ENCODE measurements around the gene SPDYE16. TPM values are rescaled to one million over a fixed set of nuclear protein-coding genes. Genes with fewer than 3 reads are reported as not detected.
"Not testable (repeated sequence)": the region's sequence is repeated elsewhere in the genome, so short reads cannot be mapped to it uniquely, and the experiment has no call there.

The SPDYE16 gene
- total RNA-seq, 1 donor from 2014 or later: not detected

- no peak for TF ChIP-seq CTCF (conservative IDR thresholded peaks at IDR 0.05; ENCODE audit: low read depth, low read length)
- H3K4me3 ChIP-seq (ENCODE audit: low read depth, low read length): no peak overlapping the region
- DNase-seq (ENCODE audit: low read depth): no peak
These were observed 37.7 kb downstream of the SPDYE16 start for GRCh38 chr7:76505168-76506080.

- DNase-seq (ENCODE audit: low read depth); H3K4me3 ChIP-seq (ENCODE audit: low read depth, low read length): not testable (repeated sequence)
These were observed 38.5 kb downstream of the SPDYE16 start for GRCh38 chr7:76504351-76505167.

- H3K4me3 ChIP-seq (ENCODE audit: low read depth, low read length); DNase-seq (ENCODE audit: low read depth): not testable (repeated sequence)
These were observed 39.9 kb downstream of the SPDYE16 start for GRCh38 chr7:76503244-76503643.

- not testable (repeated sequence) for H3K4me3 ChIP-seq (ENCODE audit: low read depth, low read length); DNase-seq (ENCODE audit: low read depth)
These were observed 40.3 kb downstream of the SPDYE16 start for GRCh38 chr7:76502836-76503235.

GRCh38 chr7:76502224-76502623 lies 40.9 kb downstream of the SPDYE16 start:
- H3K4me3 ChIP-seq (ENCODE audit: low read depth, low read length); DNase-seq (ENCODE audit: low read depth): not testable (repeated sequence)

GRCh38 chr7:76499924-76500241 lies 43.2 kb downstream of the SPDYE16 start:
- not testable (repeated sequence) for H3K4me3 ChIP-seq (ENCODE audit: low read depth, low read length); DNase-seq (ENCODE audit: low read depth)

- not testable (repeated sequence) for DNase-seq (ENCODE audit: low read depth); H3K4me3 ChIP-seq (ENCODE audit: low read depth, low read length)
These were observed 43.7 kb downstream of the SPDYE16 start for GRCh38 chr7:76499201-76499923.

GRCh38 chr7:76498583-76499200 lies 44.4 kb downstream of the SPDYE16 start:
- not testable (repeated sequence) for DNase-seq (ENCODE audit: low read depth); H3K4me3 ChIP-seq (ENCODE audit: low read depth, low read length)

- H3K4me3 ChIP-seq (ENCODE audit: low read depth, low read length); DNase-seq (ENCODE audit: low read depth): not testable (repeated sequence)
These were observed 45.0 kb downstream of the SPDYE16 start for GRCh38 chr7:76497918-76498582.

- H3K4me3 ChIP-seq (ENCODE audit: low read depth, low read length); DNase-seq (ENCODE audit: low read depth): not testable (repeated sequence)
These were observed 47.4 kb downstream of the SPDYE16 start for GRCh38 chr7:76495717-76496116.

GRCh38 chr7:76492139-76492538 lies 51.0 kb downstream of the SPDYE16 start:
- not testable (repeated sequence) for DNase-seq (ENCODE audit: low read depth)

GRCh38 chr7:76487969-76488368 lies 55.1 kb downstream of the SPDYE16 start:
- not testable (repeated sequence) for H3K4me3 ChIP-seq (ENCODE audit: low read depth, low read length); DNase-seq (ENCODE audit: low read depth)

More at GRCh38 chr7:76492139-76492538, 51.0 kb downstream of the SPDYE16 start:
- not testable (repeated sequence) for H3K4me3 ChIP-seq (ENCODE audit: low read depth, low read length)

- DNase-seq (ENCODE audit: low read depth); H3K4me3 ChIP-seq (ENCODE audit: low read depth, low read length): not testable (repeated sequence)
These were observed 56.5 kb downstream of the SPDYE16 start for GRCh38 chr7:76486618-76487017.

- H3K4me3 ChIP-seq (ENCODE audit: low read depth, low read length); DNase-seq (ENCODE audit: low read depth): not testable (repeated sequence)
These were observed 57.1 kb downstream of the SPDYE16 start for GRCh38 chr7:76485822-76486610.

GRCh38 chr7:76484456-76484855 lies 58.6 kb downstream of the SPDYE16 start:
- DNase-seq (ENCODE audit: low read depth); H3K4me3 ChIP-seq (ENCODE audit: low read depth, low read length): not testable (repeated sequence)

GRCh38 chr7:76483081-76483480 lies 60.0 kb downstream of the SPDYE16 start:
- H3K4me3 ChIP-seq (ENCODE audit: low read depth, low read length); DNase-seq (ENCODE audit: low read depth): not testable (repeated sequence)

Data from epithelial cell of proximal tubule (primary cell).